ENCODE measurements around the gene INSL3.
"Not testable (repeated sequence)": the region's sequence is repeated elsewhere in the genome, so short reads cannot be mapped to it uniquely, and the experiment has no call there.

Gene INSL3

GRCh38 chr19:17794412-17794730 lies 26.9 kb downstream of the INSL3 start:
- no peak for TF ChIP-seq CTCF (IDR thresholded peaks at IDR 0.05; ENCODE audit: control extremely low read depth, extremely low read depth, low read depth, missing control alignments)
- POLR2A ChIA-PET, result no interaction called here
- CTCF ChIA-PET, result interaction anchor here (1.1 kb wide), 1 partner anchor 24 kb away, joined by 3 read pairs; no protein-coding TSS in a partner anchor

GRCh38 chr19:17790059-17790780 lies 31.1 kb downstream of the INSL3 start:
- CTCF ChIA-PET, result no interaction called here
- DNase-seq (ENCODE audit: extremely low spot score), result no peak
- POLR2A ChIA-PET, result no interaction called here
- TF ChIP-seq CTCF (IDR thresholded peaks at IDR 0.05; ENCODE audit: control extremely low read depth, extremely low read depth, low read depth, missing control alignments), result no peak

More at GRCh38 chr19:17794412-17794730, 26.9 kb downstream of the INSL3 start:
- no peak for DNase-seq (ENCODE audit: extremely low spot score)

- ChIA-PET POLR2A (no interaction called here), CTCF (no interaction called here)
- TF ChIP-seq CTCF (IDR thresholded peaks at IDR 0.05; ENCODE audit: control extremely low read depth, extremely low read depth, low read depth, missing control alignments), result no peak
- no peak for DNase-seq (ENCODE audit: extremely low spot score)
Observed at GRCh38 chr19:17788632-17789031, 32.7 kb downstream of the INSL3 start.

GRCh38 chr19:17787274-17787913 lies 33.9 kb downstream of the INSL3 start:
- ChIA-PET CTCF (interaction anchor here (1.0 kb wide), 1 partner anchor 291 kb away, joined by 3 read pairs; no protein-coding TSS in a partner anchor), POLR2A (no interaction called here)
- DNase-seq (ENCODE audit: extremely low spot score), result no peak
- TF ChIP-seq CTCF (IDR thresholded peaks at IDR 0.05; ENCODE audit: control extremely low read depth, extremely low read depth, low read depth, missing control alignments), result no peak

GRCh38 chr19:17784201-17785008 lies 36.9 kb downstream of the INSL3 start:
- POLR2A ChIA-PET, result no interaction called here
- DNase-seq (ENCODE audit: extremely low spot score), result peak; percentile 85
- peak; percentile 76 for TF ChIP-seq CTCF (IDR thresholded peaks at IDR 0.05; ENCODE audit: control extremely low read depth, extremely low read depth, low read depth, missing control alignments)
- CTCF ChIA-PET, result interaction anchor here (0.6 to 4.4 kb wide), 32 partner anchors 8 to 228 kb away, joined by 3 to 29 read pairs (median 4); partner anchors contain the start of genes CCDC124, FCHO1, MAP1S and RPL18A

- POLR2A ChIA-PET; DNase-seq (ENCODE audit: extremely low spot score): not testable (repeated sequence)
- CTCF ChIA-PET, result interaction anchor here (0.6 to 4.4 kb wide), 28 partner anchors 9 to 318 kb away, joined by 3 to 29 read pairs (median 4); partner anchors contain the start of genes CCDC124 and MAP1S
Observed at GRCh38 chr19:17783721-17784120, 37.6 kb downstream of the INSL3 start.

Data from GM10248 (cell line).